Measurements from ENCODE around the gene CCDC18. TPM values are rescaled to one million over a fixed set of nuclear protein-coding genes. Genes with fewer than 3 reads are reported as not detected.
"Not testable (repeated sequence)": the region's sequence is repeated elsewhere in the genome, so short reads cannot be mapped to it uniquely, and the experiment has no call there.

Gene CCDC18
- total and polyA plus RNA-seq, 2 experiments from 2014 or later: 16.3 to 47.9 TPM

DNA sequence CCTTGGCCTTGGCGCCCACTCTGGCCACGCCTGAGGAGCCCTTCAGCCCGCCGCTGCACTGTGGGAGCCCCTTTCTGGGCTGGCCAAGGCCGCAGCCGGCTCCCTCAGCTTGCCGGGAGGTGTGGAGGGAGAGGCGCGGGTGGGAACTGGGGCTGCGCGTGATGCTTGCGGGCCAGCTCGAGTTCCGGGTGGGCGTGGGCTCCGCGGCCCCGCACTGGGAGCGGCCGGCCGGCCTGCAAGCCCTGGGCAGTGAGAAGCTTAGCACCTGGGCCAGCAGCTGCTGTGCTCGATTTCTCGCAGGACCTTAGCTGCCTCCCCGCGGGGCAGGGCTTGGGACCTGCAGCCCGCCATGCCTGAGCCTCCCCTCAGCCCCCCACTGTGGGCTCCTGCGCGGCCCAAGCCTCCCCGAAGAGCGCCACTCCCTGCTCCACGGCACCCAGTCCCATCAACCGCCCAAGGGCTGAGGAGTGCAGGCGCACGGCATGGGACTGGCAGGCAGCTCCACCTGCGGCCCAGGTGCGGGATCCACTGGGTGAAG is 10.3 kb upstream of the CCDC18 start:
- peaks cover 85% of the 10 kb centered on the region for H3K79me2 ChIP-seq (replicated peaks; ENCODE audit: insufficient read depth)
- not testable (repeated sequence) for ATAC-seq; H3K4me1 Mint-ChIP-seq; H3K27ac ChIP-seq (ENCODE audit: low read depth); H3K4me1 ChIP-seq (ENCODE audit: insufficient read depth); H3K4me2 ChIP-seq; DNase-seq (ENCODE audit: low spot score); H3K9me2 ChIP-seq (ENCODE audit: insufficient read depth); H3K4me3 ChIP-seq; H3K27me3 Mint-ChIP-seq (ENCODE audit: insufficient read depth, low read depth, poor library complexity); H3K36me3 ChIP-seq (ENCODE audit: insufficient read depth); H3K4me3 Mint-ChIP-seq; H3K27me3 ChIP-seq (ENCODE audit: insufficient read depth); H3F3A ChIP-seq (replicated peaks; ENCODE audit: low read depth); H2AFZ ChIP-seq; H4K20me1 ChIP-seq (replicated peaks; ENCODE audit: insufficient read depth); H3K27ac Mint-ChIP-seq; H3K9me3 Mint-ChIP-seq
- H3K36me3 Mint-ChIP-seq (ENCODE audit: low read depth): peaks cover 27% of the 10 kb centered on the region

DNA sequence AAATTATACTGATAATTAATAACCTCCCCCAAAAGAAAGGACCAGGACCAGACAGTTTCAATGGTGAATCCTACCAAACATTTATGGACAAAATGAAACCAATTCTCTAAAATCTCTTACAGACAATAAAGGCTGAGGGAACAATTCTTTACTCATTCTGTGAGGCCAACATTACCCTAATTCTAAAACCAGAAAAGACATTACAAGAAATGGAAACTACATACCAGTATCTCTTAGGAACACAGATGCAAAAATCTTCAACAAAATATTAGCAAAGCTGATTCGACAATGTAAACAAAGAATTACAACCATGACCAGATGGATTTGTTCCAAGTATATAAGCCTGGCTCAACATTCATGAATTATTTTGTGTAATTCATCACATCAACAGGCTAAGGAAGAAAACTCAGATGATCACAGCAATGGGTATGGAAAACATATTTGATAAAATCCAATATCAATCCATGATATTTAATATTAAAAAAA is 8.9 kb upstream of the CCDC18 start:
- H3K9me3 Mint-ChIP-seq: no peaks in the 10 kb centered on the region
- no peaks in the 10 kb centered on the region for H3K27me3 ChIP-seq (ENCODE audit: insufficient read depth)
- H3K4me3 Mint-ChIP-seq: no peak overlapping the region
- H3F3A ChIP-seq (replicated peaks; ENCODE audit: low read depth): no peaks in the 10 kb centered on the region
- DNase-seq (ENCODE audit: low spot score) (no peak), ATAC-seq (no peak)
- H3K27me3 Mint-ChIP-seq (ENCODE audit: insufficient read depth, low read depth, poor library complexity): no peaks in the 10 kb centered on the region
- no peaks in the 10 kb centered on the region for H3K36me3 ChIP-seq (ENCODE audit: insufficient read depth)
- H4K20me1 ChIP-seq (replicated peaks; ENCODE audit: insufficient read depth): 0 out of 2 replicates have a peak, but pooled peaks cover 12% of the 10 kb centered on the region
- no peak for TF ChIP-seq STAT1 (IDR thresholded peaks at IDR 0.05; ENCODE audit: unreplicated experiment)
- TF ChIP-seq, protein P1, sequence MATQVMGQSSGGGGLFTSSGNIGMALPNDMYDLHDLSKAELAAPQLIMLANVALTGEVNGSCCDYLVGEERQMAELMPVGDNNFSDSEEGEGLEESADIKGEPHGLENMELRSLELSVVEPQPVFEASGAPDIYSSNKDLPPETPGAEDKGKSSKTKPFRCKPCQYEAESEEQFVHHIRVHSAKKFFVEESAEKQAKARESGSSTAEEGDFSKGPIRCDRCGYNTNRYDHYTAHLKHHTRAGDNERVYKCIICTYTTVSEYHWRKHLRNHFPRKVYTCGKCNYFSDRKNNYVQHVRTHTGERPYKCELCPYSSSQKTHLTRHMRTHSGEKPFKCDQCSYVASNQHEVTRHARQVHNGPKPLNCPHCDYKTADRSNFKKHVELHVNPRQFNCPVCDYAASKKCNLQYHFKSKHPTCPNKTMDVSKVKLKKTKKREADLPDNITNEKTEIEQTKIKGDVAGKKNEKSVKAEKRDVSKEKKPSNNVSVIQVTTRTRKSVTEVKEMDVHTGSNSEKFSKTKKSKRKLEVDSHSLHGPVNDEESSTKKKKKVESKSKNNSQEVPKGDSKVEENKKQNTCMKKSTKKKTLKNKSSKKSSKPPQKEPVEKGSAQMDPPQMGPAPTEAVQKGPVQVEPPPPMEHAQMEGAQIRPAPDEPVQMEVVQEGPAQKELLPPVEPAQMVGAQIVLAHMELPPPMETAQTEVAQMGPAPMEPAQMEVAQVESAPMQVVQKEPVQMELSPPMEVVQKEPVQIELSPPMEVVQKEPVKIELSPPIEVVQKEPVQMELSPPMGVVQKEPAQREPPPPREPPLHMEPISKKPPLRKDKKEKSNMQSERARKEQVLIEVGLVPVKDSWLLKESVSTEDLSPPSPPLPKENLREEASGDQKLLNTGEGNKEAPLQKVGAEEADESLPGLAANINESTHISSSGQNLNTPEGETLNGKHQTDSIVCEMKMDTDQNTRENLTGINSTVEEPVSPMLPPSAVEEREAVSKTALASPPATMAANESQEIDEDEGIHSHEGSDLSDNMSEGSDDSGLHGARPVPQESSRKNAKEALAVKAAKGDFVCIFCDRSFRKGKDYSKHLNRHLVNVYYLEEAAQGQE (IDR thresholded peaks at IDR 0.05; ENCODE audit: unreplicated experiment): no peak
- no peak for TF ChIP-seq EZH2phosphoT487 (IDR thresholded peaks at IDR 0.05; ENCODE audit: unreplicated experiment)
- TF ChIP-seq CREB1 (CRISPR knock-in tag; IDR thresholded peaks at IDR 0.05; ENCODE audit: low read depth): no peak
- TF ChIP-seq, protein P2, sequence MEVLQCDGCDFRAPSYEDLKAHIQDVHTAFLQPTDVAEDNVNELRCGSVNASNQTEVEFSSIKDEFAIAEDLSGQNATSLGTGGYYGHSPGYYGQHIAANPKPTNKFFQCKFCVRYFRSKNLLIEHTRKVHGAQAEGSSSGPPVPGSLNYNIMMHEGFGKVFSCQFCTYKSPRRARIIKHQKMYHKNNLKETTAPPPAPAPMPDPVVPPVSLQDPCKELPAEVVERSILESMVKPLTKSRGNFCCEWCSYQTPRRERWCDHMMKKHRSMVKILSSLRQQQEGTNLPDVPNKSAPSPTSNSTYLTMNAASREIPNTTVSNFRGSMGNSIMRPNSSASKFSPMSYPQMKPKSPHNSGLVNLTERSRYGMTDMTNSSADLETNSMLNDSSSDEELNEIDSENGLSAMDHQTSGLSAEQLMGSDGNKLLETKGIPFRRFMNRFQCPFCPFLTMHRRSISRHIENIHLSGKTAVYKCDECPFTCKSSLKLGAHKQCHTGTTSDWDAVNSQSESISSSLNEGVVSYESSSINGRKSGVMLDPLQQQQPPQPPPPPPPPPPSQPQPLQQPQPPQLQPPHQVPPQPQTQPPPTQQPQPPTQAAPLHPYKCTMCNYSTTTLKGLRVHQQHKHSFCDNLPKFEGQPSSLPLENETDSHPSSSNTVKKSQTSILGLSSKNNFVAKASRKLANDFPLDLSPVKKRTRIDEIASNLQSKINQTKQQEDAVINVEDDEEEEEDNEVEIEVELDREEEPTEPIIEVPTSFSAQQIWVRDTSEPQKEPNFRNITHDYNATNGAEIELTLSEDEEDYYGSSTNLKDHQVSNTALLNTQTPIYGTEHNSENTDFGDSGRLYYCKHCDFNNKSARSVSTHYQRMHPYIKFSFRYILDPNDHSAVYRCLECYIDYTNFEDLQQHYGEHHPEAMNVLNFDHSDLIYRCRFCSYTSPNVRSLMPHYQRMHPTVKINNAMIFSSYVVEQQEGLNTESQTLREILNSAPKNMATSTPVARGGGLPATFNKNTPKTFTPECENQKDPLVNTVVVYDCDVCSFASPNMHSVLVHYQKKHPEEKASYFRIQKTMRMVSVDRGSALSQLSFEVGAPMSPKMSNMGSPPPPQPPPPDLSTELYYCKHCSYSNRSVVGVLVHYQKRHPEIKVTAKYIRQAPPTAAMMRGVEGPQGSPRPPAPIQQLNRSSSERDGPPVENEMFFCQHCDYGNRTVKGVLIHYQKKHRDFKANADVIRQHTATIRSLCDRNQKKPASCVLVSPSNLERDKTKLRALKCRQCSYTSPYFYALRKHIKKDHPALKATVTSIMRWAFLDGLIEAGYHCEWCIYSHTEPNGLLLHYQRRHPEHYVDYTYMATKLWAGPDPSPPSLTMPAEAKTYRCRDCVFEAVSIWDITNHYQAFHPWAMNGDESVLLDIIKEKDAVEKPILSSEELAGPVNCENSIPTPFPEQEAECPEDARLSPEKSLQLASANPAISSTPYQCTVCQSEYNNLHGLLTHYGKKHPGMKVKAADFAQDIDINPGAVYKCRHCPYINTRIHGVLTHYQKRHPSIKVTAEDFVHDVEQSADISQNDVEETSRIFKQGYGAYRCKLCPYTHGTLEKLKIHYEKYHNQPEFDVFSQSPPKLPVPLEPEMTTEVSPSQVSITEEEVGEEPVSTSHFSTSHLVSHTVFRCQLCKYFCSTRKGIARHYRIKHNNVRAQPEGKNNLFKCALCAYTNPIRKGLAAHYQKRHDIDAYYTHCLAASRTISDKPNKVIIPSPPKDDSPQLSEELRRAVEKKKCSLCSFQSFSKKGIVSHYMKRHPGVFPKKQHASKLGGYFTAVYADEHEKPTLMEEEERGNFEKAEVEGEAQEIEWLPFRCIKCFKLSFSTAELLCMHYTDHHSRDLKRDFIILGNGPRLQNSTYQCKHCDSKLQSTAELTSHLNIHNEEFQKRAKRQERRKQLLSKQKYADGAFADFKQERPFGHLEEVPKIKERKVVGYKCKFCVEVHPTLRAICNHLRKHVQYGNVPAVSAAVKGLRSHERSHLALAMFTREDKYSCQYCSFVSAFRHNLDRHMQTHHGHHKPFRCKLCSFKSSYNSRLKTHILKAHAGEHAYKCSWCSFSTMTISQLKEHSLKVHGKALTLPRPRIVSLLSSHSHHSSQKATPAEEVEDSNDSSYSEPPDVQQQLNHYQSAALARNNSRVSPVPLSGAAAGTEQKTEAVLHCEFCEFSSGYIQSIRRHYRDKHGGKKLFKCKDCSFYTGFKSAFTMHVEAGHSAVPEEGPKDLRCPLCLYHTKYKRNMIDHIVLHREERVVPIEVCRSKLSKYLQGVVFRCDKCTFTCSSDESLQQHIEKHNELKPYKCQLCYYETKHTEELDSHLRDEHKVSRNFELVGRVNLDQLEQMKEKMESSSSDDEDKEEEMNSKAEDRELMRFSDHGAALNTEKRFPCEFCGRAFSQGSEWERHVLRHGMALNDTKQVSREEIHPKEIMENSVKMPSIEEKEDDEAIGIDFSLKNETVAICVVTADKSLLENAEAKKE (CRISPR knock-in tag; IDR thresholded peaks at IDR 0.05): no peak
- TF ChIP-seq ZNF331 (CRISPR knock-in tag; IDR thresholded peaks at IDR 0.05; ENCODE audit: low read depth): no peak
- no peak for TF ChIP-seq POLR2AphosphoS5 (IDR thresholded peaks at IDR 0.05; ENCODE audit: low read depth)
- TF ChIP-seq, protein P3, sequence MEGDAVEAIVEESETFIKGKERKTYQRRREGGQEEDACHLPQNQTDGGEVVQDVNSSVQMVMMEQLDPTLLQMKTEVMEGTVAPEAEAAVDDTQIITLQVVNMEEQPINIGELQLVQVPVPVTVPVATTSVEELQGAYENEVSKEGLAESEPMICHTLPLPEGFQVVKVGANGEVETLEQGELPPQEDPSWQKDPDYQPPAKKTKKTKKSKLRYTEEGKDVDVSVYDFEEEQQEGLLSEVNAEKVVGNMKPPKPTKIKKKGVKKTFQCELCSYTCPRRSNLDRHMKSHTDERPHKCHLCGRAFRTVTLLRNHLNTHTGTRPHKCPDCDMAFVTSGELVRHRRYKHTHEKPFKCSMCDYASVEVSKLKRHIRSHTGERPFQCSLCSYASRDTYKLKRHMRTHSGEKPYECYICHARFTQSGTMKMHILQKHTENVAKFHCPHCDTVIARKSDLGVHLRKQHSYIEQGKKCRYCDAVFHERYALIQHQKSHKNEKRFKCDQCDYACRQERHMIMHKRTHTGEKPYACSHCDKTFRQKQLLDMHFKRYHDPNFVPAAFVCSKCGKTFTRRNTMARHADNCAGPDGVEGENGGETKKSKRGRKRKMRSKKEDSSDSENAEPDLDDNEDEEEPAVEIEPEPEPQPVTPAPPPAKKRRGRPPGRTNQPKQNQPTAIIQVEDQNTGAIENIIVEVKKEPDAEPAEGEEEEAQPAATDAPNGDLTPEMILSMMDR (conservative IDR thresholded peaks at IDR 0.05; ENCODE audit: low read depth in 2 of 2): no peak
- peaks cover 88% of the 10 kb centered on the region for H3K79me2 ChIP-seq (replicated peaks; ENCODE audit: insufficient read depth)
- H3K4me2 ChIP-seq: no peak overlapping the region
- no peak overlapping the region for H3K27ac ChIP-seq (ENCODE audit: low read depth)
- H2AFZ ChIP-seq: no peak overlapping the region
- peaks cover 3% of the 10 kb centered on the region; the same call in 2 of the 3 replicates for H3K4me1 Mint-ChIP-seq
- peaks cover 19% of the 10 kb centered on the region for H3K36me3 Mint-ChIP-seq (ENCODE audit: low read depth)
- no peaks in the 10 kb centered on the region for H3K4me1 ChIP-seq (ENCODE audit: insufficient read depth)
- H3K27ac Mint-ChIP-seq: no peak overlapping the region
- no peak overlapping the region for H3K4me3 ChIP-seq
- no peaks in the 10 kb centered on the region for H3K9me2 ChIP-seq (ENCODE audit: insufficient read depth)
